HFFc6 (cell line): ENCODE data around the gene HS3ST3A1. TPM values are rescaled to one million over a fixed set of nuclear protein-coding genes. Genes with fewer than 3 reads are reported as not detected.

Source experiments
- DNase-seq: peaks from one replicate; pipeline ENCODE4 v3.0.0-alpha.2; 2018
- H3K27ac Mint-ChIP-seq: 2 replicates; pipeline ENCODE4 v1.8.0; 2020; ENCODE audit warnings: mild to moderate bottlenecking, mixed read lengths
- H3K27me3 Mint-ChIP-seq: 2 replicates; pipeline ENCODE4 v1.8.0; 2021; ENCODE audit warnings: mild to moderate bottlenecking, moderate library complexity, mixed read lengths; ENCODE audit not compliant: insufficient read depth
- H3K36me3 Mint-ChIP-seq: 2 replicates; pipeline ENCODE4 v1.8.0; 2021; ENCODE audit warnings: low read depth, mixed read lengths
- H3K4me1 Mint-ChIP-seq: 2 replicates; pipeline ENCODE4 v1.8.0; 2020; ENCODE audit warnings: low read depth, mixed read lengths
- H3K4me3 Mint-ChIP-seq: 2 replicates; pipeline ENCODE4 v1.8.0; 2020; ENCODE audit warnings: mild to moderate bottlenecking, moderate library complexity, mixed read lengths
- H3K9me3 Mint-ChIP-seq: 2 replicates; pipeline ENCODE4 v1.8.0; 2020; ENCODE audit warnings: mild to moderate bottlenecking, mixed read lengths
- CTCF ChIP-seq: fragments of 200-600 bp; sonication (generic); IDR thresholded peaks from 2 replicates; pipeline ENCODE4 v1.5.0; 2021; ENCODE audit warnings: antibody characterized with exemption, mild to moderate bottlenecking
- total RNA-seq, 6 experiments: library from RNA; stranded (reverse); fragmentation: NEBNext Ultra II Directional; extraction: Animal tissue kit (Norgen Biotek cat#: 25700); gene quantifications; 2 replicates in 1 of 6; 3 replicates in 5 of 6; pipeline ENCODE4 v1.2.3, GENCODE V29; 2021

HS3ST3A1 gene
- total RNA-seq, 6 experiments from 2014 or later = 29.4 to 45.8 (median 36.5) TPM

- Mint-ChIP-seq H3K27me3 (peaks cover 2% of the 10 kb centered on the region; the same call in 1 of the 2 replicates), H3K27ac (peak overlapping the region; percentile 67), H3K4me3 (peak overlapping the region; percentile 64), H3K4me1 (peaks cover 90% of the 10 kb centered on the region), H3K9me3 (peaks cover 13% of the 10 kb centered on the region), H3K36me3 (peaks cover 66% of the 10 kb centered on the region)
- no peak for TF ChIP-seq CTCF
- DNase-seq = peak; percentile 97
Measured at GRCh38 chr17:13541032-13541480, 60.7 kb downstream of the HS3ST3A1 start.

GRCh38 chr17:13540546-13540945 is 61.2 kb downstream of the HS3ST3A1 start:
- H3K4me3 Mint-ChIP-seq = peak overlapping the region; percentile 64
- DNase-seq = no peak
- H3K9me3 Mint-ChIP-seq = peaks cover 13% of the 10 kb centered on the region
- TF ChIP-seq CTCF = no peak
- peaks cover 63% of the 10 kb centered on the region for H3K36me3 Mint-ChIP-seq
- H3K27me3 Mint-ChIP-seq = peaks cover under 1% of the 10 kb centered on the region; the same call in 1 of the 2 replicates
- peaks cover 85% of the 10 kb centered on the region for H3K4me1 Mint-ChIP-seq
- peak overlapping the region; percentile 67 for H3K27ac Mint-ChIP-seq

GRCh38 chr17:13539421-13539820 is 62.3 kb downstream of the HS3ST3A1 start:
- peaks cover 74% of the 10 kb centered on the region for H3K4me1 Mint-ChIP-seq
- H3K9me3 Mint-ChIP-seq = peaks cover 18% of the 10 kb centered on the region
- TF ChIP-seq CTCF = no peak
- no peak for DNase-seq
- H3K4me3 Mint-ChIP-seq = peak overlapping the region; percentile 37; the same call in 1 of the 2 replicates
- H3K36me3 Mint-ChIP-seq = peaks cover 63% of the 10 kb centered on the region
- H3K27ac Mint-ChIP-seq = peak overlapping the region; percentile 58; the same call in 1 of the 2 replicates
- H3K27me3 Mint-ChIP-seq = no peaks in the 10 kb centered on the region; the same call in 1 of the 2 replicates

GRCh38 chr17:13538841-13539411 is 62.8 kb downstream of the HS3ST3A1 start:
- DNase-seq = no peak
- TF ChIP-seq CTCF = no peak
- Mint-ChIP-seq H3K27ac (no peak overlapping the region), H3K36me3 (peaks cover 66% of the 10 kb centered on the region), H3K4me3 (no peak overlapping the region), H3K27me3 (no peaks in the 10 kb centered on the region), H3K4me1 (peaks cover 72% of the 10 kb centered on the region), H3K9me3 (peaks cover 21% of the 10 kb centered on the region)

- Mint-ChIP-seq H3K27me3 (no peaks in the 10 kb centered on the region), H3K4me3 (no peak overlapping the region), H3K4me1 (peaks cover 71% of the 10 kb centered on the region), H3K9me3 (peaks cover 22% of the 10 kb centered on the region), H3K27ac (peak overlapping the region; percentile 8; the same call in 1 of the 2 replicates), H3K36me3 (peaks cover 69% of the 10 kb centered on the region)
- no peak for TF ChIP-seq CTCF
- DNase-seq = no peak
Measured at GRCh38 chr17:13537871-13538643, 63.7 kb downstream of the HS3ST3A1 start.
